ENCODE results near the gene GRK5. TPM values are rescaled to one million over a fixed set of nuclear protein-coding genes. Genes with fewer than 3 reads are reported as not detected.
"Not testable (repeated sequence)": the region's sequence is repeated elsewhere in the genome, so short reads cannot be mapped to it uniquely, and the experiment has no call there.

GRK5 gene
- total RNA-seq, 1 experiment from 2014 or later: 9.8 TPM

- DNase-seq (ENCODE audit: low read depth): no peak
Observed at GRCh38 chr10:119420950-119421875, 213.8 kb downstream of the GRK5 start.

DNA sequence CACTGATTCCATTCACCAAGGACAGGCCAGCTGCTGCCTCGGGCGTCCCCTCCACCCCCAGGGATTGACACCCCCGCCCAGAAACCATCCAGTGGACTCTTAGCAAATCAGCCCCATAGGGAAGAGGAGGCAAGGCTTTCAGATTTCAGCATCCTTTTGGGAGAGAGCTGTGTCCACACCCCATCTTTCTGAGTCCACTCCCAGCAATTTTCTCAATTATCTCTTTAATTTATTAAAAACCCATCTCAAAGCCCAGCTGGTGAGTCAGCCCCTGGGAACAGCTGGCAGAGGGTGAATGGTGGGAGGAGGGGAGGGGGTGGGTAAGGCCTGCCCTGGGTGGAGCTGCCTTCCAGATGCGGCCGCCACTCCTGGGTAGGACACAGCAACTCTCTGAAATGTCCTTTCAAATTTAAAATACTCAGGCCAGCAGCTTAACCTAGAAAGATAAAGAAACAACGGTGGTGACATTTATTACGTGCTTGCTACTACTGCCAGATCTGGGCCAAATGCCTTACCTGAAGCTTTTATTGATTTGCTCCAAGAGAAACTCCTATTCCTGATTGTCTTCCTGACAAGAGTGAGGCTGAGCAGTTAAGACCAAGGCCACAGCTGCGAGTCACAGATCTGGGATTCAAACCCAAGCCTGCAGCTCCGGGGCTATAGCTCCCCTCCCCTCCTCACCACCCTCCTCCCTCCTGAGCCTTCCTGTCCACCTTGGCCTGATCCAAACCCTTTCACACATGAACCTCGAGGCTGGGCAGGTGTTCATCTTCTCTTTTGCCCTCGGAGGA is 214.7 kb downstream of the GRK5 start:
- peak; percentile 54 for DNase-seq (ENCODE audit: low read depth)

- DNase-seq (ENCODE audit: low read depth): no peak
Observed at GRCh38 chr10:119422682-119423509, 215.5 kb downstream of the GRK5 start.

GRCh38 chr10:119423510-119424257 is 216.3 kb downstream of the GRK5 start:
- DNase-seq (ENCODE audit: low read depth): no peak

DNA sequence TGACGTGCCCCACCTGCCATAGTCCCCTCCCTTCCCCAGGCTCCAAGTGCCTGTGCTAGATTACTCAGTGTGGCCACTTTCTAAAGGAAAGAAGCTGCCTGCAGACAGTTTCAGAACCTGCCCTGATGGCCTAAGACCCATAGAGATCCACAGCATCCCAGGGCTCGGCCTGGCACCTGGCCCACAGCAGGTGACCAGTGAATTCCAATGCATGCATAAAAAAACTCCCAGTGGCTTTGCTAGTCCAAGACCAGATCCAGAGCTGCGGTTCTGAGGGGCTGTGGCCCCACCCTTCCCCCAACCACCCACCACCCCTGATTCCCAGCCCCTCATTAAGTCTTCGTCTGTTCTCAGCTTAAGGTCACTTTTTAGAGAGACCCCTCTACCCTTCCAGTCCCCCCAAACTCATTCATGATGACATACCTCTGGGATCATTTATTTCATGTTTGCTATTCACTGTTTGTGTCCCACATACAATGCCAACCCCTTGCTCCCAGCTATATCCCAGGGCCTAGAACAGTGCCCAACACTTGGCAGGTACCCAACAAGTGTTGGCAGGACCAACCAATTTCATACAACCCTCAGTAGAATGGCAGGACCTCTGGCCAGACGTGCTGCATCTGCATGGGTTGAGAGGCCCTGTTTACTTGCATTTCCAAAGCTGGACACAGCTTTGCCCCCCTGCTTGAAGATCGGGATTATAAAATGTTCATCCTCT is 217.0 kb downstream of the GRK5 start:
- no peak for DNase-seq (ENCODE audit: low read depth)

GRCh38 chr10:119425102-119425880 is 217.9 kb downstream of the GRK5 start:
- no peak for DNase-seq (ENCODE audit: low read depth)

GRCh38 chr10:119425881-119426170 is 218.5 kb downstream of the GRK5 start:
- DNase-seq (ENCODE audit: low read depth): no peak

GRCh38 chr10:119426699-119427098 is 219.3 kb downstream of the GRK5 start:
- no peak for DNase-seq (ENCODE audit: low read depth)

- no peak for DNase-seq (ENCODE audit: low read depth)
Observed at GRCh38 chr10:119427263-119427864, 220.0 kb downstream of the GRK5 start.

DNA sequence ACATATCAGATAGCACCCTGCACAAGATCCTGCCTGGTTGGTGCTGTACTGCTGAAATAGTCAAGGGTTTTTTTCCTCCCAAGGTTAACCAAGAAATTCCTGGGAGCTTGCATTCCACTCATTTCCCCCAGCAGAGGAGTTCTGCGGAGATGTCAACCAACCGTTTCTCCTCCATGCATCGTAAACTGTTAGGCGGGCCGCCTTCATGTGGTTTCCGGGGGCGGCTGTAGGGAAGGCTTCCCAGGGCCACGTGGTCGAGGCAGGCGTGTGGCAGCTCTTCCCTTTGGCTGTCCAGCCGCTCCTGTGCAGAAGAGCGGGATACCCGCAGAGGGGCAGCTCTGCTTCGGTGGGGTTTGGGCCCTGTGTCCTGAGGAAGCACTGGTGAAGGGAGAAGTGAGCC is 221.4 kb downstream of the GRK5 start:
- peak; percentile 83 for DNase-seq (ENCODE audit: low read depth)

- no peak for DNase-seq (ENCODE audit: low read depth)
Observed at GRCh38 chr10:119429771-119430170, 222.4 kb downstream of the GRK5 start.

DNA sequence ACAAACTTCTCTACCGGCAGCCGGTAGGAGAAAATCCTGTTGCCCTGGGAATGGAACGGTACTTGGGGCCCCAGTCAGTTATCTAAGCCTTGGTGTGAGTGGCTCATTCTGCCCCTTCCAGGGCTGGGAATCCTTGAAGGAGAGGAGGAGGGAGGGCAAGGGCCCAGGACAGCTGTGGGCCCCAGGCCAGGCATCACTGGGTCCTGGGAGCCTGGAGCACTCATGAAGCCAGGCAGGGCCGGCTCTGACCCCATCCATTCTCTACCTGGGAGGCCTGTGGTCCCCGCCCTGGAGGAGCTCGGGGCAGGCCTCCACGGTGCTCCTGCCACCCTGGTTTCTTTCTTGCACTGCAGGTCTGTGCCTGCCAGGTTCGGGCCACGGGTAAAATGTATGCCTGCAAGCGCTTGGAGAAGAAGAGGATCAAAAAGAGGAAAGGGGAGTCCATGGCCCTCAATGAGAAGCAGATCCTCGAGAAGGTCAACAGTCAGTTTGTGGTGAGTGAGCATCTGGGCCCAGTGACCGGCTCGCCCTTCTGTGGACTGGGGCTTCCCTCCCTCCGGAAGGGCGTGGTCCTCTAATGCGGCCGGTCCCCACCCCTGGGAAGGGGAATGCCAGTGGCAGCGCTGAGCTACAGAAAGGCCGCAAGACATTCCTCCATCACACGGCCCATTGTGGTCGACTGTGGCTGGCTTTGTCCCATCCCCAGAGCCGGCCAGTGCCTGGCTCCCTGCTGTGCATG is 223.8 kb downstream of the GRK5 start:
- no peak for DNase-seq (ENCODE audit: low read depth)

DNA sequence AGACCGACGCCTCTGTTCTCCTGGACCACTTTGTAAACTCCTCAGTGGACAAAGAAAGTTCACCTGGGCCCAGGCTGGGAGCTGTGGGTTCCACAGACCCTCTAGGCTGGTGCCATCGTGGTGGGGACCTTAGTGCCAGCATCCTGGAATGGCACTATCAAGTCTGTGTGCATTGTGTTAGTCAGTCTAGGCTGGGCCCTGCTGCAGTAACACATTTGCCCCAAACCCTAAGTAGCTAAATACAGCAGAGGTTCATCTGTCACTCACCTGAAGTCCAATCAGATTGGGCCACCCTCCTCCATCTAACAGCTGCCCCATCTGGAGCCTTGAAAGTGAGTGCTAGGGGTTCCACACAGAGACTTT is 224.4 kb downstream of the GRK5 start:
- DNase-seq (ENCODE audit: low read depth): no peak

DNA sequence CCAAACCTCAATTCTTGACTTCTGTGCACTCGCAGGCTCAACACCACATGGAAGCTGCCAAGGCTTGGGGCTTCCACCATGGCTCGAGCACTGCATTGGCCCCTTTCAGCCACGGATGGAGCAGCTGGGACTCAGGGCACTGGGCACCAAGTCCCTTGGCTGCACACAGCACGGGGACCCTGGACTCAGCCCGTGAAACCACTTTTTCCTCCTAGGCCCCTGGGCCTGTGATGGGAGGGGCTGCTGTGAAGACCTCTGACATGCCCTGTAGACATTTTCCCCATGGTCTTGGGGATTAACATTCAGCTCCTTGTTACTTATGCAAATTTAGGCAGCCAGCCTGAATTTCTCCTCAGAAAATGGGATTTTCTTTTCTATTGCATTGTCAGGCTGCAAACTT is 227.6 kb downstream of the GRK5 start:
- not testable (repeated sequence) for DNase-seq (ENCODE audit: low read depth)

DNA sequence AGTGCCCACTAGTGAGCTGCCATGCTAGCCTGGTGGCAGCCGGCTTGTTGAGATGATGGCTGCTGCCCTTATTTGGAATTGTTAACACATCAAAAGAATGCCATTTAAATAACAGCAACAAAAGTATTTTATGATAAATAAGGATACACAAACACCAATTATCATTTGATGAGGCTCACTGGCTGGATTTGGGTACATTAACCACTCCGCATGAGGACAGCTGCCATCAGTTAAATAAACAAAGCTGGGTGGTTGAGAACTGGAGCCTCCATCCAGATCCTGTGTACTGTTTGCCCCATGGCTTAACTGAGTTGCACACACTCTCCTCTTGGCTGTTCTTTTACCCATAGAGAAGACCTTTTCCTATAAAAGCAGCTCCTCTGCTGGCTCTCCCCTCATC is 231.3 kb downstream of the GRK5 start:
- DNase-seq (ENCODE audit: low read depth): no peak

DNA sequence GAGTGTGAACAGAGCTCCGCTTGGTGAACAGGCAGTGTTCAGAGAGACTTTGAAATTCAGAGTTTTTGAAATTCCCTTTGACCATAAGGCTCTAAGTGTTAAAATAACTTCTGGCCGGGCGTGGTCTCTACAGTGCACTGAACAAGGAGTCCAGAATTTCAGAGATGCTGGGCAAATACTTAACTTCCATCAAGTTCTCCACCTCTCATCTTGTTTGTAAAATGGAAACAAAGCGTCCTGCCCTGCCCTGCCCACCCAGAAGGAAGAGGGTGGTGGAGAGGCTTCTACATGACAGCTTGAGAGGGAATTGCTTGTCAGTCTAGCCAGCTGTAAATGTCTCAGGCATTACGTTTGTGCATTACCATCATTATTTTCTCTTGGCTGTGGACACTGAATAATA is 232.6 kb downstream of the GRK5 start:
- DNase-seq (ENCODE audit: low read depth): no peak

DNA sequence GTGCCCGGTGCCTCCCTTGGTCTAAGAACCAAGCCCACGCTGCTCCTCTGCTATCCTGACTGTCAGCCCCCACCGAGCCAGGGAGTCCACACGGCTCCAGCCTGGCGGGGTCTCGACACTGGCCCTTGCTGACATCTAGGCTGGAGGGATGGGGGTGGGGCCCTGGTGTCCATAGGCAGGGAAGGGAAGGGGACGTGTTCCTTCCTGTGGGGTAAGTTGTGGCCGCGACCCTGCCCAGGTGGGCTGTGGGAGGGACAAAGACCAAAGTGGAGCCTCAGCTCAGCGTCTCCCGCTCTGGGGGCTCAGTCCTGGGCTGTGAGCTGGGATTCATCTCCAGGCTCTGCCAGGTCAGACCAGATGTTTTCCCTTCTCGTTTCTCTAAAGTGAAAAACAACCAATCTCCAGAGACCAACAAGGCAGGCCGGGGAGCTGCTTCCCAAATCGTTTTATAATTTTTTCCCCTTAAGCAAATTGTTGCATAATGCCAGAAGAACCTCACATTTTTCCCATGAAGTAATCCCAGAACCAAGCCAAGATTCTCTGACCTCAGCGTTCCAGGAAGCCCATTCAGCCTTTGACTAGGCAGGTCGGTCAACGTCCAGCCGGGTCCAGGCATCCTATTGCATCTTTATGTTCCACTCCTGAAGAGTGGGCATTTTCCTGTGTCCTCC is 233.9 kb downstream of the GRK5 start:
- DNase-seq (ENCODE audit: low read depth): no peak

Data from Daoy (cell line).